ENCODE data around the gene MYT1. TPM values are rescaled to one million over a fixed set of nuclear protein-coding genes. Genes with fewer than 3 reads are reported as not detected.

The MYT1 gene
- total and polyA plus RNA-seq, 4 donors: under 0.01 to 6.5 (median 0.08) TPM

DNA sequence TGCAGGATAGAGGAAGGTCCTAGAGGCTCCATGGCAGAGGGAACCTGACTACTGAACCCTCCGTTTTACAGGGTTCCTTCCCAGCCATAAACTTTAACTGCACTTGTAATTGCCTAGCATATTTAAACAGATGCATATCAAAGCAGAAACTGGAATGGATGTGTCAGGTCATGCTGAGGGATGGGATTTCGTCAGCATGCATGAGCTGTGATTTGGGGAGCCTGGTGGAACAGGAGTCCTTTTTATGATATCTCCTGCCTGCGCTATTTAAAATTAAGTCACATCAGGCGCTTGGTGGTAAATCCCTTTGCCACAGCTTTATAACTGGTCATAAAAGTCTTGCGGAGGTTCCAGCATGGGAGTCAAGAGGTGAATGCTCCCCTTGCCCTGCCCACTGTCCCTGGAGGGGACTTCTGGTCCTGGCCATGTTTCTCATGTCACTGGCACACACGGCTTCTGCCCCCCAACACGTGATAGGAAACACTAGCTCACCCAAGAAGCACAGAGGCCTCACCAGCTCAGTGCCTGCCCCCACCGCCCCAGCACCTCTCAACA lies 65.3 kb downstream of the MYT1 start:
- no peak overlapping the region for H3K9ac ChIP-seq (ENCODE audit: low read depth in 1 of 2, low read length in 2 of 2)
- TF ChIP-seq, protein P1, sequence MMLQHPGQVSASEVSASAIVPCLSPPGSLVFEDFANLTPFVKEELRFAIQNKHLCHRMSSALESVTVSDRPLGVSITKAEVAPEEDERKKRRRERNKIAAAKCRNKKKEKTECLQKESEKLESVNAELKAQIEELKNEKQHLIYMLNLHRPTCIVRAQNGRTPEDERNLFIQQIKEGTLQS (IDR thresholded peaks at IDR 0.05): no peak
- TF ChIP-seq TAF1 (conservative IDR thresholded peaks at IDR 0.05): no peak
- TF ChIP-seq, protein P2, sequence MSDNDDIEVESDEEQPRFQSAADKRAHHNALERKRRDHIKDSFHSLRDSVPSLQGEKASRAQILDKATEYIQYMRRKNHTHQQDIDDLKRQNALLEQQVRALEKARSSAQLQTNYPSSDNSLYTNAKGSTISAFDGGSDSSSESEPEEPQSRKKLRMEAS (IDR thresholded peaks at IDR 0.05): no peak
- no peak for DNase-seq (ENCODE audit: low spot score)

DNA sequence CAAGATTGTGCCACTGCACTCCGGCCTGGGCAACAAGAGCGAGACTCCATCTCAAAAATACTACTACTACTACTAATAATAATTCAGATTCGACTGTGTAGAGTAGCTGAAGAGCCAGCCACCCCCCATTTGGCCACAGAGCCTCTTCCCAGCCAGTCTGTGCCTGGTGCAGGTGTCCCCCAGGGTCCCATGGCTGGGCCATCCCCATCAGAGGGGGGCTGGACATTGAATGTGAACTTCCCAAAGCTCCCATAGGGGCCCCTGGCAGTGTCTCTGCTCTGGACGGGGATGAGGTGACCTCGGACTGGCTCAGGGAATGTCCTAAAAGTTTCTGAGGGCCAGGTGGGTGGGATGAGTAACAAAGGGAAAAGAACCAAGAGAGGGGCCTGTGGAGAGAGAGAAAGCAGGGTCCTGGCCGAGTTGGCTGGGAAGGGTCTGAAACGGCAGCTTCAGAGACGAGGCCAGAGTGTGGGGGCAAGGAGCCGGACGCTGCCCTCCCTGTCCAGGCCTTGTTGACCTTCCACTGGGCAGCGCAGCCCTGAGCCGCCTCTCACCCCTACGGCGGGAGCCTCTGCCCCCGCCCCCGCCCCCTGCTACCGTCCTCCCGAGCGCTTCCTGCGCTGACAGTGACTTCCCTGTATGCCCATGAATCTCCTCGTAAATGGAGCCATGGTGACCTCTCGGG lies 66.4 kb downstream of the MYT1 start:
- no peak overlapping the region for H3K4me3 ChIP-seq (ENCODE audit: low read depth in 1 of 3, low read length in 3 of 3)
- H3K27ac ChIP-seq (ENCODE audit: low read depth in 1 of 2, low read length in 2 of 2): no peak overlapping the region
- peaks cover 9 to 16% (median 14%) of the 10 kb centered on the region in 4 donors for H3K4me1 ChIP-seq (ENCODE audit: control insufficient read depth in 4 of 4, insufficient read depth in 4 of 4, low read length in 3 of 4)
- H3K36me3 ChIP-seq (ENCODE audit: control insufficient read depth in 4 of 4, insufficient read depth in 3 of 4, low read depth in 1 of 4, low read length in 3 of 4): no peaks in the 10 kb centered on the region
- WGBS: 93% methylated on average over 22 of the region's 22 CpGs
- no peaks in the 10 kb centered on the region for H3K27me3 ChIP-seq (ENCODE audit: control insufficient read depth in 4 of 4, insufficient read depth in 4 of 4, low read length in 3 of 4)
- no peak for DNase-seq (ENCODE audit: low spot score)
- TF ChIP-seq HNF4G (IDR thresholded peaks at IDR 0.05) (no peak), FOXA2 (IDR thresholded peaks at IDR 0.05) (no peak), RXRA (IDR thresholded peaks at IDR 0.05) (no peak)
- no peak overlapping the region for H3K9ac ChIP-seq (ENCODE audit: low read depth in 1 of 2, low read length in 2 of 2)
- H3K9me3 ChIP-seq (ENCODE audit: control insufficient read depth in 4 of 4, low read length in 3 of 4): no peaks in the 10 kb centered on the region

More for the DNA sequence above, 65.3 kb downstream of the MYT1 start:
- peaks cover 9 to 16% (median 12%) of the 10 kb centered on the region in 4 donors for H3K4me1 ChIP-seq (ENCODE audit: control insufficient read depth in 4 of 4, insufficient read depth in 4 of 4, low read length in 3 of 4)
- H3K36me3 ChIP-seq (ENCODE audit: control insufficient read depth in 4 of 4, insufficient read depth in 3 of 4, low read depth in 1 of 4, low read length in 3 of 4): no peaks in the 10 kb centered on the region
- WGBS: 83% methylated on average over 8 of the region's 8 CpGs
- H3K4me3 ChIP-seq (ENCODE audit: low read depth in 1 of 3, low read length in 3 of 3): no peak overlapping the region
- no peak overlapping the region for H3K27ac ChIP-seq (ENCODE audit: low read depth in 1 of 2, low read length in 2 of 2)
- no peaks in the 10 kb centered on the region for H3K27me3 ChIP-seq (ENCODE audit: control insufficient read depth in 4 of 4, insufficient read depth in 4 of 4, low read length in 3 of 4)
- H3K9me3 ChIP-seq (ENCODE audit: control insufficient read depth in 4 of 4, low read length in 3 of 4): no peaks in the 10 kb centered on the region

DNA sequence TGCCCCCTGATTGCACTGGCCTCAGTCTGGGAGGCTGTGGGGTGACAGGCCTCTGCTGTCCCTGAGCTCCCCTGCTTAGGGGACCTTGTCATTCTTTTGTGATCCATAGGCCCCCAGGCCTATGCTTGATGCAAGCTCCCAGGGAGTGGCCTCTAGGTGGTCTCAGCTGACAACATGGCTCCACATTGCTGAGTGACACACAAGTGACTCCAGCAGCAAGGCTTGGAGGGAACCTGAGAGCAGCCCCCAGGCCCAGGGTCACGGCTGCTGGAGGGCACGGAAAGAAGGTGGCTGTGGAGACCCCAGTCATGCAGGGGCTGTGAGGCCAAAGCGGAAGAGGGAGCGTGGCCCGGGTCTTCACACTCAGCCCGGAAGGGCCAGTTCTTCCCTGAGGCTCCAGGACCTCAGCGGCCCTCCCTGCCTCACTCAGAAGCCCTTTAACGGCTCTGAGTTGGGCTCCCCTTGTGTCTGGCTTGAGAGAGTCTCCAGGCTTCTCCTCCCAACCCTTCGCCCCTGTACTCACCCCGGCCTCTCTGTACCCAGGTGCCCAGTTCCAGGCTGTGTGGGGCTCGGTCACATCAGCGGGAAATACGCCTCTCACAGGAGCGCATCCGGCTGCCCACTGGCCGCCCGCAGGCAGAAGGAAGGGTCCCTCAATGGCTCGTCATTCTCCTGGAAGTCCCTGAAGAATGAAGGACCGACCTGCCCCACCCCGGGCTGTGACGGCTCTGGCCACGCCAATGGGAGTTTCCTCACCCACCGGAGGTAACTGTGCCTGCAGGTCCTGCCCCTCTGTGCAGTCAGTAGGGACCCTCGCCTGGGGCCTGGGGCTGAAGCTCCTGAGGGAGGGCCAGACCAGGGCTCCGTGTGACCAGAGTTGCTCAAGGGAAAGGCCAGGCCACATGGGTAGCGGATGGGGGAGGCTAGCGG lies 67.6 kb downstream of the MYT1 start:
- no peaks in the 10 kb centered on the region for H3K27me3 ChIP-seq (ENCODE audit: control insufficient read depth in 4 of 4, insufficient read depth in 4 of 4, low read length in 3 of 4)
- H3K4me3 ChIP-seq (ENCODE audit: low read depth in 1 of 3, low read length in 3 of 3): no peak overlapping the region
- no peak overlapping the region for H3K27ac ChIP-seq (ENCODE audit: low read depth in 1 of 2, low read length in 2 of 2)
- peaks cover 10 to 23% (median 20%) of the 10 kb centered on the region in 4 donors for H3K4me1 ChIP-seq (ENCODE audit: control insufficient read depth in 4 of 4, insufficient read depth in 4 of 4, low read length in 3 of 4)
- no peaks in the 10 kb centered on the region for H3K9me3 ChIP-seq (ENCODE audit: control insufficient read depth in 4 of 4, low read length in 3 of 4)
- no peaks in the 10 kb centered on the region for H3K36me3 ChIP-seq (ENCODE audit: control insufficient read depth in 4 of 4, insufficient read depth in 3 of 4, low read depth in 1 of 4, low read length in 3 of 4)
- no peak overlapping the region for H3K9ac ChIP-seq (ENCODE audit: low read depth in 1 of 2, low read length in 2 of 2)
- DNase-seq (ENCODE audit: low spot score): no peak
- WGBS: 96% methylated on average over 27 of the region's 27 CpGs
- TF ChIP-seq FOXA2 (IDR thresholded peaks at IDR 0.05) (no peak), HNF4G (IDR thresholded peaks at IDR 0.05) (no peak), TAF1 (conservative IDR thresholded peaks at IDR 0.05) (no peak), SP1 (IDR thresholded peaks at IDR 0.05) (no peak), RAD21 (IDR thresholded peaks at IDR 0.05) (no peak), JUND (IDR thresholded peaks at IDR 0.05) (no peak), NR2F2 (IDR thresholded peaks at IDR 0.05) (no peak), RXRA (IDR thresholded peaks at IDR 0.05) (no peak), YY1 (IDR thresholded peaks at IDR 0.05) (no peak), HNF4A (conservative IDR thresholded peaks at IDR 0.05) (no peak), EGR1 (IDR thresholded peaks at IDR 0.05; ENCODE audit: low read depth in 2 of 2) (no peak), FOXA1 (IDR thresholded peaks at IDR 0.05) (no peak)
- TF ChIP-seq, protein P3, sequence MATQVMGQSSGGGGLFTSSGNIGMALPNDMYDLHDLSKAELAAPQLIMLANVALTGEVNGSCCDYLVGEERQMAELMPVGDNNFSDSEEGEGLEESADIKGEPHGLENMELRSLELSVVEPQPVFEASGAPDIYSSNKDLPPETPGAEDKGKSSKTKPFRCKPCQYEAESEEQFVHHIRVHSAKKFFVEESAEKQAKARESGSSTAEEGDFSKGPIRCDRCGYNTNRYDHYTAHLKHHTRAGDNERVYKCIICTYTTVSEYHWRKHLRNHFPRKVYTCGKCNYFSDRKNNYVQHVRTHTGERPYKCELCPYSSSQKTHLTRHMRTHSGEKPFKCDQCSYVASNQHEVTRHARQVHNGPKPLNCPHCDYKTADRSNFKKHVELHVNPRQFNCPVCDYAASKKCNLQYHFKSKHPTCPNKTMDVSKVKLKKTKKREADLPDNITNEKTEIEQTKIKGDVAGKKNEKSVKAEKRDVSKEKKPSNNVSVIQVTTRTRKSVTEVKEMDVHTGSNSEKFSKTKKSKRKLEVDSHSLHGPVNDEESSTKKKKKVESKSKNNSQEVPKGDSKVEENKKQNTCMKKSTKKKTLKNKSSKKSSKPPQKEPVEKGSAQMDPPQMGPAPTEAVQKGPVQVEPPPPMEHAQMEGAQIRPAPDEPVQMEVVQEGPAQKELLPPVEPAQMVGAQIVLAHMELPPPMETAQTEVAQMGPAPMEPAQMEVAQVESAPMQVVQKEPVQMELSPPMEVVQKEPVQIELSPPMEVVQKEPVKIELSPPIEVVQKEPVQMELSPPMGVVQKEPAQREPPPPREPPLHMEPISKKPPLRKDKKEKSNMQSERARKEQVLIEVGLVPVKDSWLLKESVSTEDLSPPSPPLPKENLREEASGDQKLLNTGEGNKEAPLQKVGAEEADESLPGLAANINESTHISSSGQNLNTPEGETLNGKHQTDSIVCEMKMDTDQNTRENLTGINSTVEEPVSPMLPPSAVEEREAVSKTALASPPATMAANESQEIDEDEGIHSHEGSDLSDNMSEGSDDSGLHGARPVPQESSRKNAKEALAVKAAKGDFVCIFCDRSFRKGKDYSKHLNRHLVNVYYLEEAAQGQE (IDR thresholded peaks at IDR 0.05): no peak
- TF ChIP-seq, protein P1 (IDR thresholded peaks at IDR 0.05): no peak
- TF ChIP-seq, protein P2 (IDR thresholded peaks at IDR 0.05): no peak
- TF ChIP-seq, protein P4, sequence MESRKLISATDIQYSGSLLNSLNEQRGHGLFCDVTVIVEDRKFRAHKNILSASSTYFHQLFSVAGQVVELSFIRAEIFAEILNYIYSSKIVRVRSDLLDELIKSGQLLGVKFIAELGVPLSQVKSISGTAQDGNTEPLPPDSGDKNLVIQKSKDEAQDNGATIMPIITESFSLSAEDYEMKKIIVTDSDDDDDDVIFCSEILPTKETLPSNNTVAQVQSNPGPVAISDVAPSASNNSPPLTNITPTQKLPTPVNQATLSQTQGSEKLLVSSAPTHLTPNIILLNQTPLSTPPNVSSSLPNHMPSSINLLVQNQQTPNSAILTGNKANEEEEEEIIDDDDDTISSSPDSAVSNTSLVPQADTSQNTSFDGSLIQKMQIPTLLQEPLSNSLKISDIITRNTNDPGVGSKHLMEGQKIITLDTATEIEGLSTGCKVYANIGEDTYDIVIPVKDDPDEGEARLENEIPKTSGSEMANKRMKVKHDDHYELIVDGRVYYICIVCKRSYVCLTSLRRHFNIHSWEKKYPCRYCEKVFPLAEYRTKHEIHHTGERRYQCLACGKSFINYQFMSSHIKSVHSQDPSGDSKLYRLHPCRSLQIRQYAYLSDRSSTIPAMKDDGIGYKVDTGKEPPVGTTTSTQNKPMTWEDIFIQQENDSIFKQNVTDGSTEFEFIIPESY (IDR thresholded peaks at IDR 0.05): no peak
